GM12878 (cell line): ENCODE measurements around the gene ESRRG. TPM values are rescaled to one million over a fixed set of nuclear protein-coding genes. Genes with fewer than 3 reads are reported as not detected.

ENCODE experiments used
- ATAC-seq: fragments of 200-7000 bp; cut with Tn5 transposase; 3 replicates; pipeline ENCODE4 v1.9.1; 2020; ENCODE audit warnings: mild to moderate bottlenecking, moderate library complexity
- BruUV-seq: library from RNA; stranded (reverse); fragments of 400-500 nt; replicated peaks from 2 replicates; lab custom pipeline; 2021; lab: Mats Ljungman, UMichigan
- CTCF ChIA-PET: fragments of 300-600 bp; sonication (Branson Sonifier 250); formaldehyde crosslinking; extraction: SDS; loops from one replicate; lab custom pipeline; 2021; ENCODE audit warnings: inconsistent platforms; lab: Yijun Ruan, JAX
- POLR2A ChIA-PET: fragments of 350-600 bp; formaldehyde crosslinking; extraction: SDS; loops from one replicate; lab custom pipeline; 2021; ENCODE audit warnings: inconsistent platforms; lab: Charles Lee
- RAD21 ChIA-PET: fragments of 300-600 bp; sonication (Branson Sonifier 250); formaldehyde crosslinking; loops from one replicate; lab custom pipeline; 2023; ENCODE audit warnings: antibody characterized with exemption; ENCODE audit not compliant: unreplicated experiment; lab: Charles Lee
- SMC1A ChIA-PET: fragments of 300-600 bp; sonication (Branson Sonifier 250); formaldehyde crosslinking; loops from one replicate; lab custom pipeline; 2023; ENCODE audit not compliant: unreplicated experiment, uncharacterized antibody; lab: Charles Lee
- DNase-seq: peaks from one replicate; pipeline ENCODE4 v3.0.0-alpha.2; 2011; ENCODE audit warnings: low read depth, low spot score
- FAIRE-seq: peaks from 3 replicates; lab custom pipeline; 2011; peaks lifted over from hg19 to GRCh38; lab: Jason Lieb, UNC
- H2AFZ ChIP-seq: 2 replicates; pipeline ENCODE4 v1.6.0; 2011; ENCODE audit warnings: low read depth, low read length, control low read depth; ENCODE audit not compliant: control insufficient read depth
- H3K27ac ChIP-seq: 2 replicates; pipeline ENCODE4 v1.5.1; 2011; ENCODE audit warnings: control low read depth; ENCODE audit not compliant: control insufficient read depth, insufficient read depth
- H3K27me3 ChIP-seq, 2 experiments: replicated peaks in 1 of 2; 2 replicates each; pipeline versions ENCODE4 v1.6.0 to v1.6.1; 2011; ENCODE audit warnings: low read length in 1 of 2; ENCODE audit not compliant: control insufficient read depth in 2 of 2, insufficient read depth in 2 of 2
- H3K36me3 ChIP-seq, 2 experiments: 2 replicates each; pipeline ENCODE4 v1.5.1; 2011; ENCODE audit warnings: low read length in 1 of 2; ENCODE audit not compliant: control insufficient read depth in 2 of 2, insufficient read depth in 2 of 2
- H3K4me1 ChIP-seq: 2 replicates; pipeline ENCODE4 v1.6.1; 2011; ENCODE audit warnings: mild to moderate bottlenecking, low read length, moderate library complexity, mixed read lengths; ENCODE audit not compliant: control insufficient read depth, insufficient read depth
- H3K4me2 ChIP-seq: 2 replicates; pipeline ENCODE4 v1.6.0; 2011; ENCODE audit warnings: control low read depth; ENCODE audit not compliant: control insufficient read depth, insufficient read depth
- H3K4me3 ChIP-seq: fragments of 200-600 bp; sonication (generic); 2 replicates; pipeline ENCODE4 v1.5.1; 2016
- H3K79me2 ChIP-seq: 2 replicates; pipeline ENCODE4 v1.6.0; 2011; ENCODE audit warnings: low read length; ENCODE audit not compliant: control insufficient read depth, insufficient read depth
- H3K9ac ChIP-seq: 2 replicates; pipeline ENCODE4 v1.8.0; 2011; ENCODE audit warnings: low read length, control low read depth, mixed read lengths; ENCODE audit not compliant: control insufficient read depth, insufficient read depth
- H3K9me3 ChIP-seq: replicated peaks from 3 replicates; pipeline ENCODE4 v1.5.1; 2011; ENCODE audit warnings: mild to moderate bottlenecking, low read length; ENCODE audit not compliant: control insufficient read depth, insufficient read depth
- H4K20me1 ChIP-seq: 2 replicates; pipeline ENCODE4 v1.6.0; 2011; ENCODE audit not compliant: control insufficient read depth, insufficient read depth
- BACH1 ChIP-seq: fragments of 450-650 bp; IDR thresholded peaks from 2 replicates; pipeline ENCODE4 v1.6.1; 2017; ENCODE audit warnings: mild to moderate bottlenecking, borderline replicate concordance
- BCLAF1 ChIP-seq: fragments of 450-650 bp; IDR thresholded peaks from 2 replicates; pipeline ENCODE4 v1.6.1; 2017; ENCODE audit warnings: antibody characterized with exemption, mild to moderate bottlenecking, moderate library complexity
- E2F4 ChIP-seq: IDR thresholded peaks from 2 replicates; pipeline ENCODE4 v1.6.1; 2012; ENCODE audit warnings: low read depth, low read length, improper control_type of control experiment
- E4F1 ChIP-seq: fragments of 450-650 bp; IDR thresholded peaks from 2 replicates; pipeline ENCODE4 v1.6.1; 2018; ENCODE audit warnings: borderline replicate concordance, mild to moderate bottlenecking; ENCODE audit not compliant: partially characterized antibody
- EZH2 ChIP-seq: IDR thresholded peaks from 2 replicates; pipeline ENCODE4 v1.6.1; 2012; ENCODE audit warnings: low read depth, mild to moderate bottlenecking, control low read depth, inconsistent platforms, low read length, borderline replicate concordance; ENCODE audit not compliant: control insufficient read depth
- NFYB ChIP-seq: IDR thresholded peaks from 2 replicates; pipeline ENCODE4 v1.6.1; 2011; ENCODE audit warnings: low read depth, mild to moderate bottlenecking, low read length, improper control_type of control experiment, moderate library complexity; ENCODE audit not compliant: insufficient read depth
- SMAD1 ChIP-seq: fragments of 450-650 bp; IDR thresholded peaks from 2 replicates; pipeline ENCODE4 v1.6.1; 2018; ENCODE audit warnings: mild to moderate bottlenecking, low read depth; ENCODE audit not compliant: partially characterized antibody
- TARDBP ChIP-seq: IDR thresholded peaks from 2 replicates; pipeline ENCODE4 v1.6.1; 2016; ENCODE audit warnings: borderline replicate concordance
- USF1 ChIP-seq: IDR thresholded peaks from 2 replicates; pipeline ENCODE4 v1.6.1; 2011; ENCODE audit warnings: borderline replicate concordance, low read depth, mild to moderate bottlenecking, moderate library complexity, mixed read lengths, low read length; ENCODE audit not compliant: insufficient read depth; ENCODE audit errors: extremely low read length
- WGBS: methylation state at CpG from one replicate; pipeline ENCODE4 v1.1.6; 2016; ENCODE audit warnings: low lambda C conversion rate; ENCODE audit not compliant: insufficient replicate concordance, insufficient coverage; ENCODE audit errors: missing lambda C conversion rate; 5-methylcytosine and 5-hydroxymethylcytosine counted together
- in situ Hi-C: fragments of 300-500 bp; cut with MboI; formaldehyde crosslinking; loops from 9 replicates; pipeline ENCODE4 v1.14.3; 2018; ENCODE audit warnings: mixed read lengths
- intact Hi-C: fragments of 100-400 bp; cut with micrococcal nuclease; formaldehyde crosslinking; loops from one replicate; pipeline ENCODE4 v1.14.2; 2022; ENCODE audit not compliant: unreplicated experiment
- polyA plus RNA-seq, 11 experiments: library from polyadenylated mRNA; depleted of rRNA in 4 of 11; unstranded in 6 of 11; stranded (reverse) in 5 of 11; fragments of >200 nt; fragmentation: Nextera tagmentation in 4 of 11; fragmentation: Illumina TruSeq in 1 of 11; extraction: Ambion mirVana in 4 of 11; extraction: Trizol in 1 of 11; gene quantifications; 1 replicate in 1 of 11; 2 replicates in 10 of 11; pipeline versions ENCODE4 v1.2.1 to v1.2.3, GENCODE V29; 2011 to 2016; ENCODE audit warnings: inconsistent platforms in 2 of 11, missing spikeins in 2 of 11, low read depth in 1 of 11
- total RNA-seq, 4 experiments: library from RNA; depleted of rRNA in 3 of 4; stranded (reverse); fragments of >200 nt in 3 of 4; fragmentation: Illumina TruSeq in 1 of 4; extraction: Trizol in 1 of 4; gene quantifications; 2 replicates each; pipeline versions ENCODE4 v1.2.1 to v1.2.3, GENCODE V29; 2013 to 2021

Gene ESRRG
- total and polyA plus RNA-seq, 10 of the 15 experiments (the other 5 are each of a cell fraction or from before 2014, with no cell fraction given) = 0.03 TPM; not detected in 9

- H3K4me2 ChIP-seq = no peak overlapping the region
- no peak for ATAC-seq
These were observed 57.8 kb downstream of the ESRRG start for GRCh38 chr1:216665406-216665805.

GRCh38 chr1:216662681-216663080, 60.5 kb downstream of the ESRRG start:
- DNase-seq (no peak), ATAC-seq (no peak), FAIRE-seq (no peak)
- CTCF ChIA-PET = no interaction called here
- POLR2A ChIA-PET = no interaction called here
- no peak overlapping the region for H3K4me3 ChIP-seq
- no peaks in the 10 kb centered on the region for H3K4me1 ChIP-seq
- RAD21 ChIA-PET = no interaction called here
- no peaks in the 10 kb centered on the region; a peak in 1 of 4 replicates for H3K27me3 ChIP-seq
- SMC1A ChIA-PET = no interaction called here
- in situ Hi-C loops = no loop called here
- H3K27ac ChIP-seq = no peak overlapping the region
- H2AFZ ChIP-seq = no peak overlapping the region
- H3K79me2 ChIP-seq = no peaks in the 10 kb centered on the region
- no peaks in the 10 kb centered on the region for H3K9me3 ChIP-seq
- no TSS peak for BruUV-seq
- no peaks in the 10 kb centered on the region for H4K20me1 ChIP-seq
- WGBS = 10% methylated on average over 3 of the region's 3 CpGs
- H3K4me2 ChIP-seq = no peak overlapping the region
- intact Hi-C loops = no loop called here
- no peak overlapping the region for H3K9ac ChIP-seq
- no peaks in the 10 kb centered on the region for H3K36me3 ChIP-seq
- TF ChIP-seq BCLAF1 = no peak
- no peak for TF ChIP-seq E2F4
- TF ChIP-seq E4F1 = no peak
- TF ChIP-seq NFYB = no peak
- TF ChIP-seq BACH1 = no peak
- no peak for TF ChIP-seq EZH2
- TF ChIP-seq TARDBP = no peak

More at GRCh38 chr1:216665406-216665805, 57.8 kb downstream of the ESRRG start:
- no peaks in the 10 kb centered on the region for H3K36me3 ChIP-seq
- CTCF ChIA-PET = no interaction called here
- FAIRE-seq (no peak), DNase-seq (no peak)
- SMC1A ChIA-PET = interaction anchor here (1.3 kb wide), 1 partner anchor 33 kb away, joined by 3 read pairs; no protein-coding TSS in a partner anchor
- H2AFZ ChIP-seq = no peak overlapping the region
- no peak overlapping the region for H3K9ac ChIP-seq
- 0% methylated on average over 1 of the region's 1 CpG for WGBS
- no peaks in the 10 kb centered on the region for H4K20me1 ChIP-seq
- RAD21 ChIA-PET = no interaction called here
- in situ Hi-C loops (no loop called here), intact Hi-C loops (no loop called here)
- BruUV-seq = no TSS peak
- H3K4me1 ChIP-seq = no peaks in the 10 kb centered on the region
- H3K9me3 ChIP-seq = no peaks in the 10 kb centered on the region
- no peak for TF ChIP-seq USF1
- TF ChIP-seq SMAD1 = no peak
- H3K79me2 ChIP-seq = no peaks in the 10 kb centered on the region
- H3K4me3 ChIP-seq = no peak overlapping the region
- no peak overlapping the region for H3K27ac ChIP-seq
- H3K27me3 ChIP-seq = no peaks in the 10 kb centered on the region
- POLR2A ChIA-PET = no interaction called here
